HUES6 (cell line): ENCODE measurements around the gene NSMCE3.

ENCODE experiments used
- H3K27ac ChIP-seq: 2 replicates; pipeline ENCODE4 v1.7.0; 2013; ENCODE audit warnings: low read depth, mild to moderate bottlenecking, low read length, inconsistent platforms
- H3K27me3 ChIP-seq: 2 replicates; pipeline ENCODE4 v1.6.1; 2013; ENCODE audit warnings: low read length; ENCODE audit not compliant: control insufficient read depth, insufficient read depth
- H3K36me3 ChIP-seq: 2 replicates; pipeline ENCODE4 v1.6.1; 2013; ENCODE audit warnings: low read length; ENCODE audit not compliant: control insufficient read depth, insufficient read depth
- H3K4me1 ChIP-seq: 2 replicates; pipeline ENCODE4 v1.6.1; 2013; ENCODE audit warnings: low read length; ENCODE audit not compliant: control insufficient read depth, insufficient read depth
- H3K4me3 ChIP-seq: 2 replicates; pipeline ENCODE4 v1.5.1; 2013; ENCODE audit warnings: low read depth, low read length
- H3K9ac ChIP-seq: one replicate; pipeline ENCODE4 v1.6.1; 2013; ENCODE audit warnings: mild to moderate bottlenecking, low read length
- H3K9me3 ChIP-seq: 2 replicates; pipeline ENCODE4 v1.6.1; 2013; ENCODE audit warnings: low read depth, low read length; ENCODE audit not compliant: control insufficient read depth, insufficient read depth

Gene NSMCE3

GRCh38 chr15:29291067-29291845 is 21.6 kb upstream of the NSMCE3 start:
- Histone ChIP-seq H3K27me3 (no peaks in the 10 kb centered on the region), H3K9me3 (peaks cover 9% of the 10 kb centered on the region; the same call in 1 of the 2 replicates), H3K27ac (no peak overlapping the region), H3K36me3 (no peaks in the 10 kb centered on the region), H3K9ac (no peak overlapping the region), H3K4me1 (no peaks in the 10 kb centered on the region), H3K4me3 (no peak overlapping the region)

- no peak overlapping the region for H3K27ac ChIP-seq
- peaks cover 9% of the 10 kb centered on the region; the same call in 1 of the 2 replicates for H3K9me3 ChIP-seq
- H3K9ac ChIP-seq: no peak overlapping the region
- no peaks in the 10 kb centered on the region for H3K27me3 ChIP-seq
- no peaks in the 10 kb centered on the region for H3K4me1 ChIP-seq
- no peaks in the 10 kb centered on the region for H3K36me3 ChIP-seq
- H3K4me3 ChIP-seq: no peak overlapping the region
Measured at GRCh38 chr15:29289173-29289572, 19.6 kb upstream of the NSMCE3 start.

DNA sequence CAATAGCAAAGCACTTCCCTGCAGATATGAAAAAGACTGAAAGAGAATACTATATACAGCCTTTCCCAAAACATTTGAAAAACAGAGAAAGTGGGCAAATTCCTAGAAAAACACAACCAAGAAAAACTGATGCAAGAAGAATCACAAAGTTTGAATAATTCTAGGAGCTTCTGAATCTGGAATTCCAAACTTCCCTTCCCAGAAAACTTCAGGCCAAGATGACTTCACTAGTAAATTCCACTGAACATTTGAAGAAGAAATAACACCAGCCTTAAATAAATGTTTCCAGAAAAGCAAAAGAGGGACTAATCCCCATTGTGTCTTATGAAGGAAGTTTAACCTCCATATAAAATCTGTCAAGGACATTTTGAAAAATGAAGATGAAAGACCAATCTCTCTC is 15.8 kb upstream of the NSMCE3 start:
- Histone ChIP-seq H3K4me3 (no peak overlapping the region), H3K9ac (no peak overlapping the region), H3K4me1 (no peaks in the 10 kb centered on the region), H3K36me3 (no peaks in the 10 kb centered on the region), H3K27me3 (no peaks in the 10 kb centered on the region), H3K9me3 (no peaks in the 10 kb centered on the region), H3K27ac (no peak overlapping the region)

DNA sequence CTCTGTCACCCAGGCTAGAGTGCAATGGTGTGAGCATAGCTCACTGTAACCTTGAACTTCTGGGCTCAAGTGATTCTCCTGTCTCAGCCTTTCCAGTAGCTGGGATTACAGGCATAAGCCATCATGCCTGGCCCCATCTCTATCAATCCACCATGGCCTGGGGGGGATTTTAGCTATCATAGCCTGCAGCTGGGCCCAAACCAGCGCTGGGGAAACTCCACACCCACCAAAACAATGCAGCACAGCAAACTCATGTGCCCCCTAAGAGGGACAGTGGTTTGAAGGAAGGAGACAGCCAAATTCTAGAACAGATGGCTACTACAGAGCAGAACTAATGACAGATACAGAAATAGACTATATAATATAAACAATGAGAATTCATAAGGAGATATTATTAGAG is 13.8 kb upstream of the NSMCE3 start:
- H3K9ac ChIP-seq: no peak overlapping the region
- H3K4me3 ChIP-seq: no peak overlapping the region

GRCh38 chr15:29280514-29280913 is 10.9 kb upstream of the NSMCE3 start:
- Histone ChIP-seq H3K27ac (no peak overlapping the region), H3K4me1 (peaks cover 3% of the 10 kb centered on the region; the same call in 1 of the 2 replicates), H3K36me3 (no peaks in the 10 kb centered on the region), H3K27me3 (no peaks in the 10 kb centered on the region), H3K9me3 (no peaks in the 10 kb centered on the region), H3K4me3 (no peak overlapping the region), H3K9ac (no peak overlapping the region)

More for the DNA sequence above, 13.8 kb upstream of the NSMCE3 start:
- H3K27ac ChIP-seq: no peak overlapping the region
- H3K4me1 ChIP-seq: no peaks in the 10 kb centered on the region
- H3K27me3 ChIP-seq: no peaks in the 10 kb centered on the region
- H3K36me3 ChIP-seq: no peaks in the 10 kb centered on the region
- no peaks in the 10 kb centered on the region for H3K9me3 ChIP-seq

DNA sequence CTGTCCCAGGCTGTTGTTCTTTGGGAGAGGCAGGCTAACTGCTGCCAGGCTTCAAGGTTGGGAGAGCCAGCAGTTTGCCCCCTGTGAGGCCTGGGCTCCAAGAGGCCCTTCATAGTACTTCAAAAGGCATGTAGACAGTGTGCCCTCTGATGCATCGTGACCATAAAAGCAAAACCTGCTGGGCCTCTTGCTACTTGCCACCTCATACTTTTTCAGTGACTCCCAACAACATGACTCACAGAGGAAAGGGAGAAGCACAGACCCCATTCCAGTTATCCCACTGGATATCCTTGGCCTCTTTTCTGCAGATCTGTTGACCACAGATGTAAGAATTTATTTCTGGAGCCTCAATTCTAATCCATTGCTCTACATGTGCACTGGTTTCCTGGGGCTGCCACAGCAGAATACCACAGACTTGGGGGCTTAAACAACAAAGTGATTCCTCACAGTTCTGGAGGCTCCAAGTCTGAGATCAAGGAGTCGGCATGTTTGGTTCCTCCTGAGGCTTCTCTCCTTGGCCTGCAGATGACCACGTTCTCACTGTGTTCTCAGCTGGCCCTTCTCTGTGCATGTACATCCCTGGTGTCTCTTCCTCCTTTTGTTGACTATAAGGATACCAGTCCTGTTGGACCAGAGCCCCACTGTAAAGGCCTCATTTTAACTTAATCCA is 8.9 kb upstream of the NSMCE3 start:
- Histone ChIP-seq H3K36me3 (no peaks in the 10 kb centered on the region), H3K9ac (no peak overlapping the region), H3K27me3 (no peaks in the 10 kb centered on the region), H3K27ac (no peak overlapping the region), H3K4me3 (no peak overlapping the region), H3K9me3 (no peaks in the 10 kb centered on the region), H3K4me1 (peaks cover 3% of the 10 kb centered on the region; the same call in 1 of the 2 replicates)

GRCh38 chr15:29276366-29276765 is 6.7 kb upstream of the NSMCE3 start:
- H3K9me3 ChIP-seq: no peaks in the 10 kb centered on the region
- H3K4me1 ChIP-seq: peaks cover 3% of the 10 kb centered on the region; the same call in 1 of the 2 replicates
- H3K4me3 ChIP-seq: no peak overlapping the region
- H3K27me3 ChIP-seq: no peaks in the 10 kb centered on the region
- H3K27ac ChIP-seq: no peak overlapping the region
- no peak overlapping the region for H3K9ac ChIP-seq
- H3K36me3 ChIP-seq: no peaks in the 10 kb centered on the region

DNA sequence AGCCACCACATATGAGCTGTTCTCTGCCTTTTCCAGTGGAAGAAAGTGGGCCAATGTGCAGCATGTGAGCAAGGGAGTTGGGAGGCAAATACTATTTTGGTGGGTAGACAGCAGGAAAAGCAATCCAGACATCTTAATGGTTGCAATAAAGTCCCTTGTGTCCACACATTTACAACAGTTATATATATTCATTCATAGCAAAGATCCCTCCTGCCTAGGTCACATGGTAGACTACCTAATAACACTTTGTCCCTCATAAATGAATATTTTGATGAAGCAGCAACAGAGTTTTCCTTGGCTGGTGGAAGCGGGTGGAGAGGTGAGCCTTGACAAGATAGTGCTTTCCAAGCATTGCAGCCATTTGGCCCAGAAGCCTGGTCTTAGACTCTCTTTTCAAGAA is 6.2 kb upstream of the NSMCE3 start:
- H3K9ac ChIP-seq: no peak overlapping the region
- H3K4me3 ChIP-seq: no peak overlapping the region
- no peak overlapping the region for H3K27ac ChIP-seq
- peaks cover 3% of the 10 kb centered on the region; the same call in 1 of the 2 replicates for H3K4me1 ChIP-seq
- H3K36me3 ChIP-seq: no peaks in the 10 kb centered on the region
- no peaks in the 10 kb centered on the region for H3K27me3 ChIP-seq
- no peaks in the 10 kb centered on the region for H3K9me3 ChIP-seq

GRCh38 chr15:29274946-29275345 is 5.3 kb upstream of the NSMCE3 start:
- Histone ChIP-seq H3K36me3 (no peaks in the 10 kb centered on the region), H3K27me3 (no peaks in the 10 kb centered on the region), H3K9ac (no peak overlapping the region), H3K4me1 (peaks cover 3% of the 10 kb centered on the region; the same call in 1 of the 2 replicates), H3K4me3 (no peak overlapping the region), H3K9me3 (no peaks in the 10 kb centered on the region), H3K27ac (no peak overlapping the region)

GRCh38 chr15:29272219-29272618 is 2.6 kb upstream of the NSMCE3 start:
- Histone ChIP-seq H3K9me3 (no peaks in the 10 kb centered on the region), H3K36me3 (no peaks in the 10 kb centered on the region), H3K27ac (no peak overlapping the region), H3K27me3 (no peaks in the 10 kb centered on the region), H3K4me1 (no peaks in the 10 kb centered on the region), H3K9ac (no peak overlapping the region), H3K4me3 (no peak overlapping the region)

- Histone ChIP-seq H3K9ac (no peak overlapping the region), H3K4me3 (no peak overlapping the region), H3K36me3 (no peaks in the 10 kb centered on the region), H3K27ac (no peak overlapping the region), H3K9me3 (no peaks in the 10 kb centered on the region), H3K27me3 (no peaks in the 10 kb centered on the region), H3K4me1 (no peaks in the 10 kb centered on the region)
Measured at GRCh38 chr15:29270976-29271375, 1.4 kb upstream of the NSMCE3 start.
